B cell (primary cell): ENCODE measurements around the gene CEP43. TPM values are rescaled to one million over a fixed set of nuclear protein-coding genes. Genes with fewer than 3 reads are reported as not detected.

Experiments used
- ATAC-seq: fragments of 200-7000 bp; cut with Tn5 transposase; one replicate; pipeline ENCODE4 v1.10.0; 2021; ENCODE audit warnings: low read depth, mild to moderate bottlenecking, moderate number of reproducible peaks, moderate library complexity
- CTCF ChIA-PET: fragments of 350-600 bp; sonication (Branson Sonifier 250); formaldehyde crosslinking; loops from one replicate; lab custom pipeline; 2021; ENCODE audit warnings: antibody characterized with exemption, inconsistent platforms; lab: Charles Lee
- POLR2A ChIA-PET: fragments of 350-600 bp; sonication (Branson Sonifier 250); formaldehyde crosslinking; loops from one replicate; lab custom pipeline; 2021; ENCODE audit warnings: antibody characterized with exemption; lab: Charles Lee
- DNase-seq: peaks from one replicate; pipeline ENCODE4 v3.0.0; 2013
- H2AFZ ChIP-seq: 2 replicates; pipeline ENCODE4 v1.6.1; 2012; ENCODE audit warnings: mild to moderate bottlenecking, low read depth, low read length; ENCODE audit not compliant: insufficient read depth, poor library complexity, severe bottlenecking
- H3K27ac ChIP-seq, 2 donors: 1 replicate in 1 of 2; 2 replicates in 1 of 2; pipeline ENCODE4 v1.5.1; 2012 to 2013; ENCODE audit warnings: low read length in 2 of 2, mild to moderate bottlenecking in 2 of 2, moderate library complexity in 1 of 2
- H3K27me3 ChIP-seq, 4 experiments: fragments of 200-600 bp in 1 of 4; sonication (generic) in 1 of 4; replicated peaks in 1 of 4; 1 replicate in 2 of 4; 2 replicates in 2 of 4; pipeline versions ENCODE4 v1.6.1 to v1.7.0; 2013 to 2016; ENCODE audit warnings: low read length in 3 of 4, mild to moderate bottlenecking in 2 of 4, mixed read lengths in 1 of 4, moderate library complexity in 1 of 4; ENCODE audit not compliant: insufficient read depth in 4 of 4, control insufficient read depth in 3 of 4; ENCODE audit errors: control extremely low read depth in 1 of 4
- H3K36me3 ChIP-seq, 2 experiments: replicated peaks in 1 of 2; 1 replicate in 1 of 2; 2 replicates in 1 of 2; pipeline versions ENCODE4 v1.6.1 to v1.7.1; 2013; ENCODE audit warnings: low read length in 1 of 2; ENCODE audit not compliant: insufficient read depth in 2 of 2, control insufficient read depth in 1 of 2; ENCODE audit errors: control extremely low read depth in 1 of 2, extremely low read depth in 1 of 2
- H3K4me1 ChIP-seq, 2 donors: fragments of 200-600 bp in 1 of 2; sonication (generic) in 1 of 2; 1 replicate in 1 of 2; 2 replicates in 1 of 2; pipeline versions ENCODE4 v1.5.1 to v1.6.1; 2013 to 2017; ENCODE audit warnings: low read length in 2 of 2; ENCODE audit not compliant: control insufficient read depth in 2 of 2, insufficient read depth in 2 of 2
- H3K4me2 ChIP-seq: replicated peaks from 2 replicates; pipeline ENCODE3; 2012; ENCODE audit warnings: mild to moderate bottlenecking, low read depth, low read length; ENCODE audit not compliant: poor library complexity, severe bottlenecking
- H3K4me3 ChIP-seq, 5 experiments: fragments of 200-600 bp in 1 of 5; sonication (generic) in 1 of 5; 1 replicate in 3 of 5; 2 replicates in 2 of 5; pipeline versions ENCODE4 v1.5.1 to v1.7.0; 2011 to 2016; ENCODE audit warnings: low read length in 4 of 5, mild to moderate bottlenecking in 4 of 5, low read depth in 2 of 5, control low read depth in 1 of 5, moderate library complexity in 1 of 5; ENCODE audit not compliant: insufficient read depth in 1 of 5; ENCODE audit errors: control extremely low read depth in 1 of 5, extremely low read depth in 1 of 5
- H3K79me2 ChIP-seq: fragments of 200-600 bp; sonication (generic); one replicate; pipeline ENCODE4 v1.6.0; 2016; ENCODE audit warnings: low read length; ENCODE audit not compliant: control insufficient read depth, insufficient read depth
- H3K9ac ChIP-seq: fragments of 200-600 bp; sonication (generic); 2 replicates; pipeline ENCODE4 v1.6.1; 2017; ENCODE audit warnings: mild to moderate bottlenecking, low read length, moderate library complexity
- H3K9me3 ChIP-seq, 3 donors: one replicate each; pipeline versions ENCODE4 v1.6.1 to v1.7.1; 2013; ENCODE audit warnings: low read length in 2 of 3; ENCODE audit not compliant: control insufficient read depth in 2 of 3, insufficient read depth in 1 of 3; ENCODE audit errors: control extremely low read depth in 1 of 3
- H4K20me1 ChIP-seq: 2 replicates; pipeline ENCODE4 v1.6.0; 2012; ENCODE audit warnings: mild to moderate bottlenecking, low read length; ENCODE audit not compliant: insufficient read depth, control insufficient read depth, poor library complexity, severe bottlenecking
- H3K27ac Mint-ChIP-seq: one replicate; pipeline ENCODE4 v1.8.0; 2021; ENCODE audit warnings: mixed read lengths
- H3K27me3 Mint-ChIP-seq: one replicate; pipeline ENCODE4 v1.8.0; 2021; ENCODE audit warnings: mixed read lengths
- H3K4me1 Mint-ChIP-seq: one replicate; pipeline ENCODE4 v1.8.0; 2021; ENCODE audit warnings: mixed read lengths
- H3K4me3 Mint-ChIP-seq: one replicate; pipeline ENCODE4 v1.8.0; 2021; ENCODE audit warnings: mixed read lengths
- H3K9me3 Mint-ChIP-seq: one replicate; pipeline ENCODE4 v1.8.0; 2022; ENCODE audit warnings: mixed read lengths; ENCODE audit not compliant: insufficient read depth
- EZH2 ChIP-seq: IDR thresholded peaks from 2 replicates; pipeline ENCODE4 v1.6.1; 2012; ENCODE audit warnings: borderline replicate concordance, low read depth, mild to moderate bottlenecking, moderate library complexity, low read length; ENCODE audit not compliant: insufficient read depth, poor library complexity, severe bottlenecking
- WGBS: methylation state at CpG from one replicate; pipeline ENCODE4 v1.1.5; 2013; ENCODE audit warnings: missing lambda C conversion rate; ENCODE audit not compliant: insufficient coverage; 5-methylcytosine and 5-hydroxymethylcytosine counted together
- intact Hi-C: fragments of 100-400 bp; cut with micrococcal nuclease; formaldehyde crosslinking; loops from one replicate; pipeline ENCODE4 v1.10.0; 2022
- polyA plus RNA-seq: library from polyadenylated mRNA; depleted of rRNA; stranded (reverse); fragments of >200 nt; gene quantifications from 2 replicates; pipeline ENCODE4 v1.2.3, GENCODE V29; 2012
- total RNA-seq, 2 donors: library from RNA; stranded (reverse); fragments of 120-200 nt in 1 of 2; gene quantifications; 1 replicate in 1 of 2; 2 replicates in 1 of 2; pipeline versions ENCODE4 v1.2.3 to v1.2.4, GENCODE V29; 2013 to 2022
- TF ChIP-seq, protein P1 (sequence below): fragments of 200-600 bp; IDR thresholded peaks from one replicate; pipeline ENCODE4 v1.8.0; 2022; ENCODE audit warnings: antibody characterized with exemption, mild to moderate bottlenecking

Gene CEP43
- total and polyA plus RNA-seq, 2 donors (not counting 1 experiment from before 2014, with no cell fraction given): 10.1 to 39.7 TPM

- ChIA-PET CTCF (interaction anchor here (1.0 to 6.8 kb wide), 2 partner anchors 11 to 19 kb away, joined by 3 to 35 read pairs; no protein-coding TSS in a partner anchor), POLR2A (no interaction called here)
- Histone ChIP-seq H3K4me3 (peak overlapping the region in 1 of 5 experiments; percentile 12), H3K79me2 (no peaks in the 10 kb centered on the region), H3K4me1 (peaks cover 15 to 17% of the 10 kb centered on the region in 2 donors), H3K9ac (no peak overlapping the region), H3K27ac (no peak overlapping the region), H3K36me3 (no peaks in the 10 kb centered on the region), H3K27me3 (no peaks in the 10 kb centered on the region), H3K9me3 (no peaks in the 10 kb centered on the region), H4K20me1 (no peaks in the 10 kb centered on the region), H3K4me2 (peak overlapping the region; percentile 40), H2AFZ (no peak overlapping the region)
- no peak for TF ChIP-seq EZH2
- TF ChIP-seq, protein P1, sequence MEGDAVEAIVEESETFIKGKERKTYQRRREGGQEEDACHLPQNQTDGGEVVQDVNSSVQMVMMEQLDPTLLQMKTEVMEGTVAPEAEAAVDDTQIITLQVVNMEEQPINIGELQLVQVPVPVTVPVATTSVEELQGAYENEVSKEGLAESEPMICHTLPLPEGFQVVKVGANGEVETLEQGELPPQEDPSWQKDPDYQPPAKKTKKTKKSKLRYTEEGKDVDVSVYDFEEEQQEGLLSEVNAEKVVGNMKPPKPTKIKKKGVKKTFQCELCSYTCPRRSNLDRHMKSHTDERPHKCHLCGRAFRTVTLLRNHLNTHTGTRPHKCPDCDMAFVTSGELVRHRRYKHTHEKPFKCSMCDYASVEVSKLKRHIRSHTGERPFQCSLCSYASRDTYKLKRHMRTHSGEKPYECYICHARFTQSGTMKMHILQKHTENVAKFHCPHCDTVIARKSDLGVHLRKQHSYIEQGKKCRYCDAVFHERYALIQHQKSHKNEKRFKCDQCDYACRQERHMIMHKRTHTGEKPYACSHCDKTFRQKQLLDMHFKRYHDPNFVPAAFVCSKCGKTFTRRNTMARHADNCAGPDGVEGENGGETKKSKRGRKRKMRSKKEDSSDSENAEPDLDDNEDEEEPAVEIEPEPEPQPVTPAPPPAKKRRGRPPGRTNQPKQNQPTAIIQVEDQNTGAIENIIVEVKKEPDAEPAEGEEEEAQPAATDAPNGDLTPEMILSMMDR: no peak
- Mint-ChIP-seq H3K4me1 (peaks cover 21% of the 10 kb centered on the region), H3K27ac (peak overlapping the region; percentile 62), H3K4me3 (no peak overlapping the region), H3K9me3 (no peaks in the 10 kb centered on the region), H3K27me3 (no peaks in the 10 kb centered on the region)
- ATAC-seq (no peak), DNase-seq (no peak)
- intact Hi-C loops: no loop called here
Measured at GRCh38 chr6:166970091-166970490, 29.1 kb upstream of the CEP43 start.

DNA sequence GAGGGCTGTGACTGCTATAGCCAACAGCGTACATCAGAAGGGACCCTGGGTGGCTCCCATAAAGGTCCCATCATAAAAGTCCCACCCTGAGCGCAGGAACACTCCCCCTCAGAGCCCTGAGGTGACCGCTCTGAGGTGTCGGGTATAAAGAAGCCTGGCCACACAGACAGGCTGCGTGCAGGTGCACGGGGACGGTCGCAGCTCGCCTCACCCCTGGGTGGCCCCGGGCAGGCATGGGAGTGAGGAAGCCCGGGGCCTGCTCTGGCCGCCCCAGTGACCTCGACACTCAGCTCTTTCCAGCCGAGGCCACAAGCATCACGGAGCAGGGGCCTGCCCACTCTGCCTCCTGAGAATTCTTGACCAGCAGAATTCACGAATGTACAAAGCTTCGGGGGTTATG lies 28.4 kb upstream of the CEP43 start:
- POLR2A ChIA-PET: no interaction called here
- Mint-ChIP-seq H3K4me1 (peaks cover 21% of the 10 kb centered on the region), H3K4me3 (no peak overlapping the region), H3K9me3 (no peaks in the 10 kb centered on the region), H3K27me3 (no peaks in the 10 kb centered on the region), H3K27ac (no peak overlapping the region)
- H3K27me3 ChIP-seq: no peaks in the 10 kb centered on the region
- no peak for TF ChIP-seq EZH2
- TF ChIP-seq, protein P1: no peak
- H4K20me1 ChIP-seq: no peaks in the 10 kb centered on the region
- no peak overlapping the region for H3K9ac ChIP-seq
- H3K4me1 ChIP-seq: peaks cover 15 to 17% of the 10 kb centered on the region in 2 donors
- H3K4me3 ChIP-seq: no peak overlapping the region
- no peak for ATAC-seq
- no peak overlapping the region for H3K4me2 ChIP-seq
- intact Hi-C loops: no loop called here
- DNase-seq: no peak
- H3K36me3 ChIP-seq: no peaks in the 10 kb centered on the region
- H3K9me3 ChIP-seq: no peaks in the 10 kb centered on the region
- H2AFZ ChIP-seq: no peak overlapping the region
- no peaks in the 10 kb centered on the region for H3K79me2 ChIP-seq
- CTCF ChIA-PET: interaction anchor here (1.7 to 6.8 kb wide), 2 partner anchors 11 to 18 kb away, joined by 7 to 35 read pairs; no protein-coding TSS in a partner anchor
- 94% methylated on average over 16 of the region's 17 CpGs for WGBS
- H3K27ac ChIP-seq: no peak overlapping the region
